GM12891 (cell line): Measurements from ENCODE around the gene LIMS2.

Experiments
- POLR2AphosphoS5 ChIP-seq: IDR thresholded peaks from 2 replicates; pipeline ENCODE4 v1.6.1; 2011; ENCODE audit warnings: low read depth, low read length, control low read depth
- SPI1 ChIP-seq: IDR thresholded peaks from 2 replicates; pipeline ENCODE4 v1.6.1; 2011; ENCODE audit warnings: low read depth, low read length, control low read depth

DNA sequence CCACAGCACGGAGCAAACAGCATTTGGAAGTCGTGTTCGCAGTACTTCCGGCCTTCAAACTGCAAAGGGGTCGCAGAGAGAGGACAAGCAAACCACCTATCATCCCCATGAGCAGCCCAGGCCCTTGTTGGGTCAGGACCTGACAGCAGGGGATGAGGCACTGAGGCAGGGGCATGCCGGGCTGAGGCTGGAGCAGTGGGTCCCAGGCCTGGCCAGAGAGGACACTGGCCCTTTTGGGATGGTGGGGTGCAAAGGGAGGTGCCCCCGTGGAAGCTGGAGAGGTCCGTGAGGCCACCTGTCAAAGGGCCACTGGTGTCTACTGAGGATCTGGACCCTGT is 20.5 kb downstream of the LIMS2 start:
- TF ChIP-seq POLR2AphosphoS5 (no peak), SPI1 (no peak)
